BJ (cell line): ENCODE results near the gene ATXN7L3. TPM values are rescaled to one million over a fixed set of nuclear protein-coding genes. Genes with fewer than 3 reads are reported as not detected.

Experiments used
- CTCF ChIA-PET: fragments of 350-600 bp; formaldehyde crosslinking; extraction: SDS; loops from one replicate; lab custom pipeline; 2021; ENCODE audit warnings: antibody characterized with exemption, inconsistent platforms; lab: Yijun Ruan, JAX
- POLR2A ChIA-PET: fragments of 300-600 bp; sonication (Branson Sonifier 250); formaldehyde crosslinking; extraction: SDS; loops from one replicate; lab custom pipeline; 2021; ENCODE audit warnings: antibody characterized with exemption; lab: Charles Lee
- DNase-seq: peaks from one replicate; pipeline ENCODE4 v3.0.0-alpha.2; 2011; ENCODE audit warnings: low read depth
- H3K27me3 ChIP-seq: 2 replicates; pipeline ENCODE4 v1.6.0; 2011; ENCODE audit warnings: low read length; ENCODE audit not compliant: control insufficient read depth, insufficient read depth
- H3K36me3 ChIP-seq: 2 replicates; pipeline ENCODE4 v1.5.1; 2011; ENCODE audit warnings: low read length; ENCODE audit not compliant: control insufficient read depth, insufficient read depth
- H3K4me3 ChIP-seq: 2 replicates; pipeline ENCODE4 v1.5.1; 2011; ENCODE audit warnings: low read depth, mild to moderate bottlenecking, control low read depth, low read length
- polyA plus RNA-seq: library from polyadenylated mRNA; depleted of rRNA; stranded (reverse); fragments of >200 nt; gene quantifications from 2 replicates; pipeline ENCODE4 v1.2.3, GENCODE V29; 2011
- TF ChIP-seq, protein P1 (sequence below): IDR thresholded peaks from 2 replicates; pipeline ENCODE4 v1.5.1; 2011; ENCODE audit warnings: low read depth, mild to moderate bottlenecking, control low read depth, inconsistent platforms, low read length, moderate library complexity; ENCODE audit not compliant: insufficient read depth

The ATXN7L3 gene
- polyA plus RNA-seq, 1 experiment = 47.0 TPM

DNA sequence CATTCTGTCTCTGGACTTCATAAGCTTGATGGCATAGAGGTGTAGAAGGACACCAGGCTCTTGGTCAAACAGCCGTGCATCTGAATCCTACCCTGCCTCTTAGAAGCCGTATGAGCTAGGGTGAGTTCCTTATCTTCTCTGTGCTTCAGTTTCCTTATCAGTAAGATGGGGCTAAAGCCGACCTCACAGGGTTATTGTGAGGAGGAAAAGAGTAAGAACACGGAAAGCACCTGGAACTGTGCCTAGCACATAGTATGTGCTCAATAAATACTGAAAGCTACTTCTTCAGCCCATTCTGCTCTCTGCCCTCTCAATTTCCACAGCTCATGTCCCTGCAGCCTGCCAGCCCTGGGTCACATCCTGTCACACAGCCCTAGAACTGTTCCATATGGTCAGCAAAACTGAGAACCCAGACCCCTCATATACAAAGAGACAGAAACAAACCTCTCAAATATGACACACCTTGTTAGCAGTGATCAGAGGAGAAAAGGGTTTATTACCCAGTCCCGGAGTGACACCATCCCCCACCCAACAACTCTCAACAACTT is 36.8 kb upstream of the ATXN7L3 start:
- Histone ChIP-seq H3K4me3 (no peak overlapping the region), H3K36me3 (no peaks in the 10 kb centered on the region), H3K27me3 (0 out of 2 replicates have a peak, but pooled peaks cover 2% of the 10 kb centered on the region)
- TF ChIP-seq, protein P1, sequence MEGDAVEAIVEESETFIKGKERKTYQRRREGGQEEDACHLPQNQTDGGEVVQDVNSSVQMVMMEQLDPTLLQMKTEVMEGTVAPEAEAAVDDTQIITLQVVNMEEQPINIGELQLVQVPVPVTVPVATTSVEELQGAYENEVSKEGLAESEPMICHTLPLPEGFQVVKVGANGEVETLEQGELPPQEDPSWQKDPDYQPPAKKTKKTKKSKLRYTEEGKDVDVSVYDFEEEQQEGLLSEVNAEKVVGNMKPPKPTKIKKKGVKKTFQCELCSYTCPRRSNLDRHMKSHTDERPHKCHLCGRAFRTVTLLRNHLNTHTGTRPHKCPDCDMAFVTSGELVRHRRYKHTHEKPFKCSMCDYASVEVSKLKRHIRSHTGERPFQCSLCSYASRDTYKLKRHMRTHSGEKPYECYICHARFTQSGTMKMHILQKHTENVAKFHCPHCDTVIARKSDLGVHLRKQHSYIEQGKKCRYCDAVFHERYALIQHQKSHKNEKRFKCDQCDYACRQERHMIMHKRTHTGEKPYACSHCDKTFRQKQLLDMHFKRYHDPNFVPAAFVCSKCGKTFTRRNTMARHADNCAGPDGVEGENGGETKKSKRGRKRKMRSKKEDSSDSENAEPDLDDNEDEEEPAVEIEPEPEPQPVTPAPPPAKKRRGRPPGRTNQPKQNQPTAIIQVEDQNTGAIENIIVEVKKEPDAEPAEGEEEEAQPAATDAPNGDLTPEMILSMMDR = no peak
- no peak for DNase-seq
- ChIA-PET POLR2A (no interaction called here), CTCF (no interaction called here)

DNA sequence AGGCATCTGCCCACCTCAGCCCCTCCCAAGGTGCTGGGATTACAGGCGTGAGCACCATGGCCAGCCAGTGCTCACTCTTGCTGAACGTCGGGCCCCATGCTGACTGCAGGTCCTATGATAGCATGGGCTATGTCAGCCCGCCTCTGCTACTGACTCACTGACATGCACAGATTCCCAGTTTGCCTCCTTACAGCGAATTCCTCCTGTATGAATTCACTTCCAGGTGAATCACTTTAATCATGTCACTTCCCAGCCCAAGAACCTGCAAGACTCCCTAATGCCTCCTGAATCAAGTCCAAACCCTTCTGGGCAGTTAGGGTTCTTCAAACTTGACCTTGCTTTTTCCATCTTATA is 35.9 kb upstream of the ATXN7L3 start:
- no peak for DNase-seq
- Histone ChIP-seq H3K4me3 (no peak overlapping the region), H3K27me3 (0 out of 2 replicates have a peak, but pooled peaks cover 2% of the 10 kb centered on the region), H3K36me3 (no peaks in the 10 kb centered on the region)
- ChIA-PET POLR2A (no interaction called here), CTCF (no interaction called here)
- TF ChIP-seq, protein P1 = no peak

DNA sequence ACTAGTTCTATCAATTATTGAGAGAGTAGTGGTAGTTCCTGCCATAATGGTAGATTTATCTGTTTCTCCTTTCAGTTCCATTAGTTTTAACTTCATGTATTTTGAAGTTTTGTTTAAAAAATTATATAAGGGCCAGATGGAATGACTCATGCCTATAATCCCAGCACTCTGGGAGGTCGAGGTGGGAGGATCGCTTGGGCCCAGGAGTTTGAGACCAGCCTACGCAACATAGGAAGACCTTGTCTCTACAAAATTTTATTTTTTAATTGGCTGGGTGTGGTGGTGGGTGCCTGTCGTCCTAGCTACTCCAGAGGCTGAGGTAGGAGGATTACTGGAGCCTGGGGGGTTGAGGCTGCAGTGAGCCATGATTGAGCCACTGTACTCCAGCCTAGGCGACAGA is 33.9 kb upstream of the ATXN7L3 start:
- ChIA-PET POLR2A (no interaction called here), CTCF (interaction anchor here (0.6 kb wide), 1 partner anchor 25 kb away, joined by 3 read pairs; no protein-coding TSS in a partner anchor)
- no peak for DNase-seq
- H3K36me3 ChIP-seq = no peaks in the 10 kb centered on the region
- H3K4me3 ChIP-seq = no peak overlapping the region
- H3K27me3 ChIP-seq = no peaks in the 10 kb centered on the region
- TF ChIP-seq, protein P1 = no peak

DNA sequence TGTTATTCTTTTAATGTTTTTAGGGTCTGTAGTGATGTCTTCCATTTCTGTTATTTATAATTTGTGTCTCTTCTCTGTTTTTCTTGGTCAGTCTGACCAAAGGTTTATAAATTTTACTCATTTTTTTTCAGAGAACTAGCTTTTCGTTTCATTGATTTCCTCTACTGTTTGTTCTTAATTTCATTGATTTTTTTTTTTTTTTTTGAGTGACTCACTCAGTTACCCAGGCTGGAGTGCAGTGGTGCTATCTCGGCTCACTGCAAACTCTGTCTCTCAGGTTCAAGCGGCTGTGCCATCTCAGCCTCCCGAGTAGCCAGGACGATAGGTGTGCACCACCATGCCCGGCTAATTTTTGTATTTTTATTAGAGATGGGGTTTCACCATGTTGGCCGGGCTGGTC is 32.4 kb upstream of the ATXN7L3 start:
- Histone ChIP-seq H3K4me3 (no peak overlapping the region), H3K27me3 (no peaks in the 10 kb centered on the region; the same call in 1 of the 2 replicates), H3K36me3 (no peaks in the 10 kb centered on the region)
- ChIA-PET POLR2A (no interaction called here), CTCF (interaction anchor here (0.7 kb wide), 1 partner anchor 383 kb away, joined by 3 read pairs; no protein-coding TSS in a partner anchor)
- TF ChIP-seq, protein P1 = no peak
- no peak for DNase-seq

DNA sequence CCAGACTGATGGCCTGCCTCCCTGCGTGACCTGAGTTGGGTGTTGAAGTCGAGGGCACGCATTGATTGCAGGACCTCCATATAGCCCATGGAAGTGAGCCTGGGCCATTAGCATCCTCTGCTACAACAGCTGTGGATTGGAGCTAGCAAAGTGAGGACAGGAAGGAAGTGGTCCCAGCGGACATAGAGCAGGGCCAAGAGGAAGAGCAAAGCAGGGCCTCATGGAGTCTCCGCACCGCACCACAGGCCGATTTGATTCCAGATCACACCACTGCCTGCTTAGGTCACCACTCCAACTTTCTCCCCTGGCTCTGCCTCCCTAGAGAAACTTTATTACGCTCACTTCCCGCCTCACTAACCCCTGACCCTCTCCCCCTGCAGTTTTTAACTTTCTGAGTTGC is 30.5 kb upstream of the ATXN7L3 start:
- CTCF ChIA-PET = interaction anchor here (1.6 kb wide), 1 partner anchor 14 kb away, joined by 3 read pairs; no protein-coding TSS in a partner anchor
- no peak for DNase-seq
- Histone ChIP-seq H3K4me3 (no peak overlapping the region), H3K27me3 (no peaks in the 10 kb centered on the region; the same call in 1 of the 2 replicates), H3K36me3 (no peaks in the 10 kb centered on the region)
- POLR2A ChIA-PET = no interaction called here
- TF ChIP-seq, protein P1 = no peak
